Measurements from ENCODE around the gene EHD3.

DNA sequence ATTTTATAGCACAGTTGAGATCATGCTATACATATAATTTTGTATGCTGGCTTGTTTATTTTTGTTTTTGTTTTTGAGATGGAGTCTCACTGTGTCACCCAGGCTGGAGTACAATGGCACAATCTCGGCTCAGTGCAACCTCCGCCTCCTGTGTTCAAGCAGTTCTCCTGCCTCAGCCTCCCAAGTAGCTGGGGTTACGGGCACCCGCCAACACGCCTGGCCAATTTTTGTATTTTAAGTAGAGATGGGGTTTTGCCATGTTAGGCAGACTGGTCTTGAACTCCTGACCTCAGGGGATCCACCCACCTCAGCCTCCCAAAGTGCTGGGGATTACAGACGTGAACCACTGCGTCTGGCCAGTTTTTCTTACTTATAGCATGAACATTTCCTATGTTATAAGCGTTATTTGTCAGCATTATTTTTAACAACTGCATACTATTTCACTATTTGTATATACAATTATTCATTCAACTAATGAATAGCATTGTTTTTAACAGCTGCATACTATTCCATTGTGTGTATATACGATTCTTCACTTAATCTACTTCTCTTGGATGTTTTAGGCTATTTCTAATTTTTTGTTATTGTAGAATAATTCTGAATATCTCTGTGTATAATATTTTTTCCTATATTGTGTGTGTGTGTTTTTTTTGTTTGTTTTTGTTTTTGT lies 3.5 kb downstream of the EHD3 start:
- TF ChIP-seq CTCF (conservative IDR thresholded peaks at IDR 0.05; ENCODE audit: low read length) (no peak), EZH2phosphoT487 (IDR thresholded peaks at IDR 0.05; ENCODE audit: borderline replicate concordance) (no peak)

All from Loucy (cell line).